ENCODE measurements around the gene CEP162.
"Not testable (repeated sequence)": the region's sequence is repeated elsewhere in the genome, so short reads cannot be mapped to it uniquely, and the experiment has no call there.

CEP162 gene

GRCh38 chr6:84156306-84156705 lies 71.1 kb downstream of the CEP162 start:
- no peak for DNase-seq (ENCODE audit: low read depth)

GRCh38 chr6:84151669-84152068 lies 75.8 kb downstream of the CEP162 start:
- DNase-seq (ENCODE audit: low read depth) = no peak

GRCh38 chr6:84150705-84151104 lies 76.7 kb downstream of the CEP162 start:
- DNase-seq (ENCODE audit: low read depth) = no peak

- DNase-seq (ENCODE audit: low read depth) = no peak
Measured at GRCh38 chr6:84141521-84141920, 85.9 kb downstream of the CEP162 start.

- DNase-seq (ENCODE audit: low read depth) = no peak
Measured at GRCh38 chr6:84139311-84139710, 88.1 kb downstream of the CEP162 start.

- DNase-seq (ENCODE audit: low read depth) = no peak
Measured at GRCh38 chr6:84137989-84138575, 89.4 kb downstream of the CEP162 start.

GRCh38 chr6:84137051-84137375 lies 90.4 kb downstream of the CEP162 start:
- DNase-seq (ENCODE audit: low read depth) = no peak

GRCh38 chr6:84136364-84137050 lies 90.9 kb downstream of the CEP162 start:
- DNase-seq (ENCODE audit: low read depth) = no peak

GRCh38 chr6:84135291-84135690 lies 92.2 kb downstream of the CEP162 start:
- no peak for DNase-seq (ENCODE audit: low read depth)

- DNase-seq (ENCODE audit: low read depth) = not testable (repeated sequence)
Measured at GRCh38 chr6:84133385-84133784, 94.1 kb downstream of the CEP162 start.

- not testable (repeated sequence) for DNase-seq (ENCODE audit: low read depth)
Measured at GRCh38 chr6:84129588-84129987, 97.9 kb downstream of the CEP162 start.

- DNase-seq (ENCODE audit: low read depth) = no peak
Measured at GRCh38 chr6:84123186-84123585, 104.3 kb downstream of the CEP162 start.

- DNase-seq (ENCODE audit: low read depth) = no peak
Measured at GRCh38 chr6:84119277-84119676, 108.2 kb downstream of the CEP162 start.

GRCh38 chr6:84118191-84118590 lies 109.3 kb downstream of the CEP162 start:
- DNase-seq (ENCODE audit: low read depth) = no peak

GRCh38 chr6:84114933-84115594 lies 112.4 kb downstream of the CEP162 start:
- not testable (repeated sequence) for DNase-seq (ENCODE audit: low read depth)

GRCh38 chr6:84111351-84111750 lies 116.1 kb downstream of the CEP162 start:
- DNase-seq (ENCODE audit: low read depth) = not testable (repeated sequence)

- no peak for DNase-seq (ENCODE audit: low read depth)
Measured at GRCh38 chr6:84107495-84107894, 119.9 kb downstream of the CEP162 start.

GRCh38 chr6:84105215-84105924 lies 122.1 kb downstream of the CEP162 start:
- DNase-seq (ENCODE audit: low read depth) = not testable (repeated sequence)

GRCh38 chr6:84103029-84103428 lies 124.4 kb downstream of the CEP162 start:
- DNase-seq (ENCODE audit: low read depth) = no peak

GRCh38 chr6:84095156-84095555 lies 132.3 kb downstream of the CEP162 start:
- no peak for DNase-seq (ENCODE audit: low read depth)

GRCh38 chr6:84093441-84094435 lies 133.7 kb downstream of the CEP162 start:
- no peak for DNase-seq (ENCODE audit: low read depth)

GRCh38 chr6:84089552-84089951 lies 137.9 kb downstream of the CEP162 start:
- DNase-seq (ENCODE audit: low read depth) = no peak

Measured in stimulated activated CD8-positive, alpha-beta memory T cell treated with anti-CD3 and anti-CD28 coated beads, Interleukin-7, amount 100 ng/mL, for 24 hours (primary cell).